Pancreas (tissue), 10 donors: ENCODE measurements around the gene PML. TPM values are rescaled to one million over a fixed set of nuclear protein-coding genes. Genes with fewer than 3 reads are reported as not detected.

ENCODE experiments used
- ATAC-seq, 4 donors: fragments of 200-7000 bp; cut with Tn5 transposase; one replicate each; pipeline versions ENCODE4 v1.8.0 to v1.9.1; 2020; ENCODE audit warnings: mild to moderate bottlenecking in 4 of 4, moderate library complexity in 4 of 4
- DNase-seq, 6 donors: peaks; one replicate each; pipeline ENCODE4 v3.0.0-alpha.2; 2020
- FAIRE-seq: peaks from 2 replicates; lab custom pipeline; 2012; peaks lifted over from hg19 to GRCh38; lab: Jason Lieb, UNC
- H3K27ac ChIP-seq, 4 donors: fragments of 200-600 bp; sonication (generic); 1 replicate in 3 of 4; 2 replicates in 1 of 4; pipeline versions ENCODE4 v1.5.0 to v1.8.0; 2020
- H3K27me3 ChIP-seq, 4 donors: fragments of 200-600 bp; one replicate each; pipeline ENCODE4 v1.8.0; 2021
- H3K36me3 ChIP-seq, 3 donors: fragments of 200-600 bp; sonication (generic) in 1 of 3; one replicate each; pipeline versions ENCODE4 v1.5.0 to v1.8.0; 2020 to 2021
- H3K4me1 ChIP-seq, 3 donors: fragments of 200-600 bp; one replicate each; pipeline ENCODE4 v1.8.0; 2021
- H3K4me3 ChIP-seq, 4 donors: fragments of 200-600 bp; sonication (generic) in 2 of 4; one replicate each; pipeline versions ENCODE4 v1.5.0 to v1.8.0; 2020 to 2021
- H3K9me3 ChIP-seq, 4 donors: fragments of 200-600 bp; one replicate each; pipeline ENCODE4 v1.8.0; 2021
- CTCF ChIP-seq, 4 donors: fragments of 200-600 bp; sonication (generic) in 3 of 4; IDR thresholded peaks; one replicate each; pipeline versions ENCODE4 v1.5.0 to v1.8.0; 2021; ENCODE audit warnings: antibody characterized with exemption in 4 of 4
- WGBS, 2 donors: extraction: QIAGEN DNeasy Blood & Tissue Kit; methylation state at CpG; one replicate each; pipeline ENCODE4 v1.1.7; 2013; 5-methylcytosine and 5-hydroxymethylcytosine counted together
- intact Hi-C, 3 donors: fragments of 100-400 bp; cut with DNase I; formaldehyde crosslinking; loops; one replicate each; pipeline versions ENCODE4 v1.11.1 to v1.14.2; 2022
- polyA plus RNA-seq, 2 donors: library from polyadenylated mRNA; stranded (reverse); fragments of 200-250 nt; gene quantifications; one replicate each; pipeline ENCODE4 v1.2.3, GENCODE V29; 2013
- total RNA-seq, 6 donors: library from RNA; stranded (reverse); fragmentation: NEBNext Ultra II Directional in 4 of 6; extraction: Animal tissue kit (Norgen Biotek cat#: 25700) in 4 of 6; gene quantifications; one replicate each; pipeline versions ENCODE4 v1.2.1 to v1.2.4, GENCODE V29; 2021 to 2023
- donor health status: healthy with polysubstance abuse.
- donor health status: DM: no; HTN: no; CAD: no; lungs with moderate emphysema.
- donor health status: DM: no; HTN: no; CAD: no.
- donor health status: control.
- donor health status: control.
- donor health status: Bipolar disorder and iron deficiency.
- donor health status: DM: yes; HTN: yes; CAD: no.
- donor health status: DM: no; HTN: no; CAD: no.
- donor health status: DM: no; HTN: no; CAD: no.
- donor health status: DM: yes; HTN: yes; CAD: no.

Gene PML
- total and polyA plus RNA-seq, 8 donors = 10.6 to 31.7 (median 15.4) TPM

GRCh38 chr15:74032046-74032445 is 37.5 kb downstream of the PML start:
- peaks cover 0 to 20% (median 0%) of the 10 kb centered on the region in 3 donors for H3K36me3 ChIP-seq
- H3K27me3 ChIP-seq = no peaks in the 10 kb centered on the region
- H3K4me3 ChIP-seq = no peak overlapping the region
- ATAC-seq (no peak), DNase-seq (no peak), FAIRE-seq (no peak)
- H3K27ac ChIP-seq = no peak overlapping the region
- intact Hi-C loops = no loop called here
- H3K4me1 ChIP-seq = no peaks in the 10 kb centered on the region
- H3K9me3 ChIP-seq = no peaks in the 10 kb centered on the region
- no peak for TF ChIP-seq CTCF (IDR thresholded peaks at IDR 0.05)
- WGBS, 2 donors = 91 to 95% methylated on average over 6 of the region's 6 CpGs

- FAIRE-seq (no peak), ATAC-seq (no peak), DNase-seq (peak in 2 of 6 donors; percentile 46 to 55)
- Histone ChIP-seq H3K27me3 (no peaks in the 10 kb centered on the region), H3K36me3 (peaks cover 0 to 20% (median 0%) of the 10 kb centered on the region in 3 donors), H3K4me3 (no peak overlapping the region), H3K9me3 (no peaks in the 10 kb centered on the region), H3K27ac (no peak overlapping the region), H3K4me1 (no peaks in the 10 kb centered on the region)
- TF ChIP-seq CTCF (IDR thresholded peaks at IDR 0.05) = no peak
- 83 to 88% methylated on average over 16 of the region's 16 CpGs for WGBS, 2 donors
- intact Hi-C loops = no loop called here
Measured at GRCh38 chr15:74032606-74033561, 38.4 kb downstream of the PML start.

GRCh38 chr15:74034206-74034755 is 39.8 kb downstream of the PML start:
- Histone ChIP-seq H3K36me3 (peaks cover 0 to 20% (median 0%) of the 10 kb centered on the region in 3 donors), H3K9me3 (no peaks in the 10 kb centered on the region), H3K4me1 (no peaks in the 10 kb centered on the region), H3K27me3 (no peaks in the 10 kb centered on the region), H3K27ac (no peak overlapping the region), H3K4me3 (no peak overlapping the region)
- TF ChIP-seq CTCF (IDR thresholded peaks at IDR 0.05) = no peak
- DNase-seq (peak in 1 of 6 donors; percentile 24), ATAC-seq (no peak), FAIRE-seq (no peak)
- intact Hi-C loops = no loop called here
- 79 to 85% methylated on average over 10 of the region's 10 CpGs for WGBS, 2 donors

GRCh38 chr15:74035121-74036017 is 40.9 kb downstream of the PML start:
- DNase-seq (peak in 1 of 6 donors; percentile 60), FAIRE-seq (no peak), ATAC-seq (no peak)
- Histone ChIP-seq H3K4me1 (no peaks in the 10 kb centered on the region), H3K27ac (no peak overlapping the region), H3K27me3 (no peaks in the 10 kb centered on the region), H3K36me3 (peaks cover 0 to 20% (median 0%) of the 10 kb centered on the region in 3 donors), H3K9me3 (no peaks in the 10 kb centered on the region), H3K4me3 (no peak overlapping the region)
- no peak for TF ChIP-seq CTCF (IDR thresholded peaks at IDR 0.05)
- intact Hi-C loops = no loop called here
- WGBS, 2 donors = 88 to 93% methylated on average over 28 of the region's 28 CpGs
